Epithelial cell of proximal tubule (primary cell): ENCODE results near the gene PKDCC. TPM values are rescaled to one million over a fixed set of nuclear protein-coding genes. Genes with fewer than 3 reads are reported as not detected.

Experiments
- DNase-seq: peaks from one replicate; pipeline ENCODE4 v3.0.0-alpha.2; 2011; ENCODE audit warnings: low read depth
- H3K4me3 ChIP-seq: 2 replicates; pipeline ENCODE4 v1.5.1; 2011; ENCODE audit warnings: low read depth, mild to moderate bottlenecking, low read length
- CTCF ChIP-seq: conservative IDR thresholded peaks from 2 replicates; pipeline ENCODE4 v1.5.1; 2012; ENCODE audit warnings: low read depth, mild to moderate bottlenecking, low read length
- total RNA-seq: library from RNA; depleted of rRNA; stranded (reverse); fragments of >200 nt; gene quantifications from 2 replicates; pipeline ENCODE4 v1.2.3, GENCODE V29; 2015

Gene PKDCC
- total RNA-seq, 1 donor from 2014 or later, result 51.1 TPM

- TF ChIP-seq CTCF, result no peak
- no peak overlapping the region for H3K4me3 ChIP-seq
- DNase-seq, result no peak
Observed at GRCh38 chr2:42068571-42069178, 20.9 kb downstream of the PKDCC start.

- H3K4me3 ChIP-seq, result no peak overlapping the region
- no peak for TF ChIP-seq CTCF
- DNase-seq, result no peak
Observed at GRCh38 chr2:42069568-42069967, 21.7 kb downstream of the PKDCC start.

GRCh38 chr2:42071791-42072190 lies 24.0 kb downstream of the PKDCC start:
- DNase-seq, result peak; percentile 60
- no peak for TF ChIP-seq CTCF
- H3K4me3 ChIP-seq, result no peak overlapping the region

- TF ChIP-seq CTCF, result no peak
- DNase-seq, result no peak
- no peak overlapping the region for H3K4me3 ChIP-seq
Observed at GRCh38 chr2:42072349-42073118, 24.7 kb downstream of the PKDCC start.

GRCh38 chr2:42073739-42074503 lies 26.1 kb downstream of the PKDCC start:
- TF ChIP-seq CTCF, result no peak
- DNase-seq, result no peak
- H3K4me3 ChIP-seq, result no peak overlapping the region

GRCh38 chr2:42074661-42075060 lies 26.8 kb downstream of the PKDCC start:
- TF ChIP-seq CTCF, result peak; percentile 9
- no peak for DNase-seq
- no peak overlapping the region for H3K4me3 ChIP-seq
